PC-3 (cell line): ENCODE data around the gene CDHR2.

ENCODE experiments used
- CTCF ChIP-seq: fragments of 300-600 bp; sonication (generic); conservative IDR thresholded peaks from 2 replicates; pipeline ENCODE4 v1.5.1; 2017; ENCODE audit warnings: antibody characterized with exemption, low read depth, mild to moderate bottlenecking, low read length
- EZH2 ChIP-seq: fragments of 300-600 bp; sonication (generic); IDR thresholded peaks from one replicate; pipeline ENCODE4 v1.6.1; 2017; ENCODE audit warnings: antibody characterized with exemption, mild to moderate bottlenecking, low read length; ENCODE audit not compliant: unreplicated experiment

- no peak for TF ChIP-seq EZH2
- no peak for TF ChIP-seq CTCF
Measured at GRCh38 chr5:176638437-176638836, 89.3 kb downstream of the CDHR2 start.
